ENCODE results near the gene MEF2C.

DNA sequence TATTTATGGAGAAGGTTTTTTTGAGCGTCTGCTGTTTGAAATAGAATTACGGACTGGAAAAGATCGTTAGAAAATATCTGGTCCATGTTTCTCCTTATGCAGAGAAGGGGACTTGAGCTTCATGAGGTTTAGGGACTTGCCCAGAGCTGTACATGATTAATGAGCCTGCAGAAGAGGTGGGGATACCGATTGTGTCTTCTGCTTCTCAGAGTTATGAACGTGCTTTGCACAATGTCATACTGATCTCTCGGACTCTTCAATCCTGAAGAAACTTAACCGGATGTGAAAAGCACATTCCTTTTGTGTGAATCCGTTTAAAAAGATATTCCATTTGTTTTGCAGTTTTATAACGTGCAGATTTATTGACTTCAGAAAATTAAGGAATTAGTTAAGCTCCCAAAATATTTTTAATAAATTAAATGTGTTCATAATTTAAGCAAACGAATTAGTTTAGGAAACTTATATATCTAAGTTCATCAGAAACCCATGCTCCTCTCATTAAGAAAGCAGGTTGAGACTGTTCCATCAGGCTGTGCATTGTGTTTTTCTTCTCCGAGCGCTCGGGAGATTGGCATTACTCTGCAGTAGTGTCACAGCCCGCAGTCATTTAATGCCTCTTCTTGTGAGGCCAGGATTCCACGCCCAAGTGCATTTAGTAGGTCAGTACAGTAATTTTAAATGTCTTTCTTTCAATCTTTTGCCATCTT, 40.8 kb upstream of the MEF2C start:
- TF ChIP-seq, protein P1, sequence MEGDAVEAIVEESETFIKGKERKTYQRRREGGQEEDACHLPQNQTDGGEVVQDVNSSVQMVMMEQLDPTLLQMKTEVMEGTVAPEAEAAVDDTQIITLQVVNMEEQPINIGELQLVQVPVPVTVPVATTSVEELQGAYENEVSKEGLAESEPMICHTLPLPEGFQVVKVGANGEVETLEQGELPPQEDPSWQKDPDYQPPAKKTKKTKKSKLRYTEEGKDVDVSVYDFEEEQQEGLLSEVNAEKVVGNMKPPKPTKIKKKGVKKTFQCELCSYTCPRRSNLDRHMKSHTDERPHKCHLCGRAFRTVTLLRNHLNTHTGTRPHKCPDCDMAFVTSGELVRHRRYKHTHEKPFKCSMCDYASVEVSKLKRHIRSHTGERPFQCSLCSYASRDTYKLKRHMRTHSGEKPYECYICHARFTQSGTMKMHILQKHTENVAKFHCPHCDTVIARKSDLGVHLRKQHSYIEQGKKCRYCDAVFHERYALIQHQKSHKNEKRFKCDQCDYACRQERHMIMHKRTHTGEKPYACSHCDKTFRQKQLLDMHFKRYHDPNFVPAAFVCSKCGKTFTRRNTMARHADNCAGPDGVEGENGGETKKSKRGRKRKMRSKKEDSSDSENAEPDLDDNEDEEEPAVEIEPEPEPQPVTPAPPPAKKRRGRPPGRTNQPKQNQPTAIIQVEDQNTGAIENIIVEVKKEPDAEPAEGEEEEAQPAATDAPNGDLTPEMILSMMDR (IDR thresholded peaks at IDR 0.05) = no peak
- TF ChIP-seq POLR2A (IDR thresholded peaks at IDR 0.05) (no peak), POLR2AphosphoS5 (IDR thresholded peaks at IDR 0.05) (no peak), EP300 (IDR thresholded peaks at IDR 0.05) (no peak)

Data from stomach (tissue), 4 donors.